HEK293 (cell line): Measurements from ENCODE around the gene CACTIN.
A peak's percentile ranks its signal among the peaks of the same experiment; 100 is the strongest.

Experiments
- CTCF ChIA-PET: fragments of 350-600 bp; formaldehyde crosslinking; extraction: SDS; loops from one replicate; lab custom pipeline; 2021; ENCODE audit warnings: antibody characterized with exemption; lab: Yijun Ruan, JAX
- POLR2A ChIA-PET: fragments of 300-600 bp; formaldehyde crosslinking; extraction: SDS; loops from one replicate; lab custom pipeline; 2020; ENCODE audit warnings: antibody characterized with exemption, inconsistent platforms; lab: Yijun Ruan, JAX
- H3K27ac ChIP-seq: fragments of 200-500 bp; sonication (Bioruptor generic); 2 replicates; pipeline ENCODE4 v1.5.1; 2014; ENCODE audit warnings: low read depth, low read length, control low read depth, inconsistent platforms; ENCODE audit errors: extremely low read depth
- H3K36me3 ChIP-seq, 2 experiments: fragments of 200-500 bp in 1 of 2; sonication (Bioruptor generic) in 1 of 2; 1 replicate in 1 of 2; 2 replicates in 1 of 2; pipeline ENCODE4 v1.5.1; 2014 to 2017; ENCODE audit warnings: inconsistent platforms in 2 of 2, low read length in 2 of 2; ENCODE audit not compliant: control insufficient read depth in 2 of 2, insufficient read depth in 1 of 2
- H3K4me1 ChIP-seq: fragments of 200-500 bp; sonication (Bioruptor generic); 2 replicates; pipeline ENCODE4 v1.5.1; 2014; ENCODE audit warnings: mild to moderate bottlenecking, low read length, inconsistent platforms; ENCODE audit not compliant: control insufficient read depth, insufficient read depth
- H3K4me3 ChIP-seq: 2 replicates; pipeline ENCODE4 v1.5.1; 2011; ENCODE audit warnings: low read depth, mild to moderate bottlenecking, control low read depth, low read length, moderate library complexity
- H3K9me3 ChIP-seq: fragments of 200-500 bp; sonication (Bioruptor generic); 2 replicates; pipeline ENCODE4 v1.5.1; 2014; ENCODE audit warnings: low read depth, low read length, inconsistent platforms; ENCODE audit not compliant: control insufficient read depth, insufficient read depth
- CTCF ChIP-seq: fragments of 450-650 bp; formaldehyde crosslinking; IDR thresholded peaks from 2 replicates; pipeline ENCODE4 v1.5.1; 2016; ENCODE audit warnings: missing biosample characterization, missing genetic modification characterization
- PATZ1 ChIP-seq: fragments of 450-650 bp; formaldehyde crosslinking; IDR thresholded peaks from 2 replicates; pipeline ENCODE4 v1.5.1; 2016; ENCODE audit warnings: missing biosample characterization, missing genetic modification characterization
- WT1 ChIP-seq: fragments of 450-650 bp; formaldehyde crosslinking; IDR thresholded peaks from 2 replicates; pipeline ENCODE4 v1.5.1; 2016; ENCODE audit warnings: missing biosample characterization, missing genetic modification characterization
- ZFHX2 ChIP-seq: fragments of 450-650 bp; formaldehyde crosslinking; conservative IDR thresholded peaks from 2 replicates; pipeline ENCODE4 v1.5.1; 2016; ENCODE audit warnings: missing biosample characterization, missing genetic modification characterization
- ZNF132 ChIP-seq: fragments of 450-650 bp; formaldehyde crosslinking; IDR thresholded peaks from 2 replicates; pipeline ENCODE4 v1.5.1; 2017; ENCODE audit warnings: missing biosample characterization, missing genetic modification characterization, borderline replicate concordance
- ZNF274 ChIP-seq, 2 experiments: fragments of 200-500 bp in 1 of 2; fragments of 450-650 bp in 1 of 2; sonication (Bioruptor generic) in 1 of 2; formaldehyde crosslinking in 1 of 2; IDR thresholded peaks; 2 replicates each; pipeline versions ENCODE4 v1.5.1 to v1.6.1; 2014 to 2016; ENCODE audit warnings: borderline replicate concordance in 1 of 2, inconsistent platforms in 1 of 2, low read length in 1 of 2, missing biosample characterization in 1 of 2, missing genetic modification characterization in 1 of 2
- ZNF398 ChIP-seq: fragments of 450-650 bp; formaldehyde crosslinking; IDR thresholded peaks from 2 replicates; pipeline ENCODE4 v1.5.1; 2017; ENCODE audit warnings: missing biosample characterization, missing genetic modification characterization
- ZNF548 ChIP-seq: fragments of 450-650 bp; formaldehyde crosslinking; IDR thresholded peaks from 2 replicates; pipeline ENCODE4 v1.5.1; 2016; ENCODE audit warnings: missing biosample characterization, missing genetic modification characterization
- ZNF600 ChIP-seq: fragments of 450-650 bp; formaldehyde crosslinking; IDR thresholded peaks from 2 replicates; pipeline ENCODE4 v1.5.1; 2016; ENCODE audit warnings: missing biosample characterization, missing genetic modification characterization
- ZNF654 ChIP-seq: fragments of 450-650 bp; formaldehyde crosslinking; IDR thresholded peaks from 2 replicates; pipeline ENCODE4 v1.5.1; 2016; ENCODE audit warnings: low read depth, missing biosample characterization, missing genetic modification characterization
- ZNF677 ChIP-seq: fragments of 450-650 bp; IDR thresholded peaks from 2 replicates; pipeline ENCODE4 v1.5.0; 2018; ENCODE audit warnings: missing biosample characterization, mild to moderate bottlenecking, missing genetic modification characterization, moderate library complexity
- ZSCAN4 ChIP-seq: fragments of 450-650 bp; formaldehyde crosslinking; IDR thresholded peaks from 2 replicates; pipeline ENCODE4 v1.5.1; 2017; ENCODE audit warnings: missing biosample characterization, missing genetic modification characterization

CACTIN gene

GRCh38 chr19:3589439-3589838 is 37.2 kb downstream of the CACTIN start:
- ChIA-PET POLR2A (no interaction called here), CTCF (interaction anchor here (0.6 kb wide), 1 partner anchor 14 kb away, joined by 3 read pairs; no protein-coding TSS in a partner anchor)
- H3K9me3 ChIP-seq, result no peaks in the 10 kb centered on the region
- H3K4me1 ChIP-seq, result no peaks in the 10 kb centered on the region
- no peak overlapping the region for H3K27ac ChIP-seq
- H3K4me3 ChIP-seq, result no peak overlapping the region
- H3K36me3 ChIP-seq, result no peaks in the 10 kb centered on the region
- TF ChIP-seq ZSCAN4 (tag by site-specific recombination) (no peak), ZNF677 (tag by site-specific recombination) (no peak), WT1 (tag by site-specific recombination) (no peak), ZNF548 (tag by site-specific recombination) (no peak), ZNF274 (IDR thresholded peaks at IDR 0.05; ENCODE audit: low read length) (no peak), ZNF274 (tag by site-specific recombination; IDR thresholded peaks at IDR 0.05; ENCODE audit: borderline replicate concordance) (no peak), ZNF398 (tag by site-specific recombination) (no peak)

GRCh38 chr19:3586707-3587346 is 39.8 kb downstream of the CACTIN start:
- no peak overlapping the region for H3K4me3 ChIP-seq
- H3K36me3 ChIP-seq, result no peaks in the 10 kb centered on the region
- peak; percentile 36 for TF ChIP-seq ZNF600 (tag by site-specific recombination)
- TF ChIP-seq ZFHX2 (tag by site-specific recombination), result peak; percentile 30; the same call in 1 of the 2 replicates
- TF ChIP-seq ZNF132, result no peak
- H3K27ac ChIP-seq, result no peak overlapping the region
- H3K4me1 ChIP-seq, result no peaks in the 10 kb centered on the region
- no peaks in the 10 kb centered on the region for H3K9me3 ChIP-seq
- CTCF ChIA-PET, result interaction anchor here (0.8 to 1.8 kb wide), 4 partner anchors 11 to 85 kb away, joined by 3 to 6 read pairs (median 4); partner anchors contain the start of gene HMG20B
- POLR2A ChIA-PET, result interaction anchor here (0.9 kb wide), 1 partner anchor 250 kb away, joined by 3 read pairs; no protein-coding TSS in a partner anchor

- Histone ChIP-seq H3K4me1 (no peaks in the 10 kb centered on the region), H3K9me3 (no peaks in the 10 kb centered on the region), H3K27ac (no peak overlapping the region), H3K36me3 (no peaks in the 10 kb centered on the region), H3K4me3 (no peak overlapping the region)
- TF ChIP-seq PATZ1 (tag by site-specific recombination) (peak; percentile 34; the same call in 1 of the 2 replicates), ZNF654 (tag by site-specific recombination) (no peak), CTCF (peak; percentile 31; the same call in 1 of the 2 replicates)
- ChIA-PET POLR2A (interaction anchor here (2.2 kb wide), 1 partner anchor 12 kb away, joined by 13 read pairs; no protein-coding TSS in a partner anchor), CTCF (interaction anchor here (0.7 to 1.8 kb wide), 8 partner anchors 10 to 200 kb away, joined by 3 to 6 read pairs (median 3); partner anchors contain the start of gene HMG20B)
These were observed 40.4 kb downstream of the CACTIN start for GRCh38 chr19:3586127-3586626.
